Stimulated activated CD8-positive, alpha-beta memory T cell treated with anti-CD3 and anti-CD28 coated beads, Interleukin-7, amount 100 ng/mL, for 24 hours (primary cell): ENCODE results near the gene RHOH.

Experiments
- DNase-seq: peaks from one replicate; pipeline ENCODE4 v3.0.0-alpha.2; 2020; ENCODE audit warnings: low read depth

RHOH gene

GRCh38 chr4:40295572-40295971 lies 98.7 kb downstream of the RHOH start:
- DNase-seq = no peak
